AG04450 (cell line): ENCODE results near the gene EPG5. TPM values are rescaled to one million over a fixed set of nuclear protein-coding genes. Genes with fewer than 3 reads are reported as not detected.
"Not testable (repeated sequence)": the region's sequence is repeated elsewhere in the genome, so short reads cannot be mapped to it uniquely, and the experiment has no call there.

Source experiments
- CTCF ChIA-PET: fragments of 300-600, 350-600 bp; formaldehyde crosslinking; extraction: SDS; loops from one replicate; lab custom pipeline; 2022; ENCODE audit warnings: antibody characterized with exemption, inconsistent platforms; lab: Charles Lee
- POLR2A ChIA-PET: fragments of 350-600 bp; formaldehyde crosslinking; extraction: SDS; loops from one replicate; lab custom pipeline; 2021; ENCODE audit warnings: antibody characterized with exemption, inconsistent platforms; lab: Yijun Ruan, JAX
- DNase-seq: peaks from one replicate; pipeline ENCODE4 v3.0.0-alpha.2; 2011; ENCODE audit warnings: low read depth, low spot score
- H3K27ac ChIP-seq: one replicate; pipeline ENCODE4 v1.5.1; 2012; ENCODE audit warnings: low read depth, low read length, control low read depth
- H3K27me3 ChIP-seq: one replicate; pipeline ENCODE4 v1.6.0; 2012; ENCODE audit warnings: low read length; ENCODE audit not compliant: control insufficient read depth, insufficient read depth
- H3K4me3 ChIP-seq: 2 replicates; pipeline ENCODE4 v1.5.1; 2011; ENCODE audit warnings: mild to moderate bottlenecking, low read depth, low read length, control low read depth
- H3K9me3 ChIP-seq: 2 replicates; pipeline ENCODE4 v1.5.1; 2012; ENCODE audit warnings: low read length; ENCODE audit not compliant: control insufficient read depth, insufficient read depth
- polyA plus RNA-seq: library from polyadenylated mRNA; depleted of rRNA; stranded (reverse); fragments of >200 nt; gene quantifications from 2 replicates; pipeline ENCODE4 v1.2.3, GENCODE V29; 2011
- TF ChIP-seq, protein P1 (sequence below): IDR thresholded peaks from 2 replicates; pipeline ENCODE4 v1.5.1; 2011; ENCODE audit warnings: low read depth, low read length, control low read depth, inconsistent platforms

EPG5 gene
- polyA plus RNA-seq, 1 experiment, result 51.5 TPM

DNA sequence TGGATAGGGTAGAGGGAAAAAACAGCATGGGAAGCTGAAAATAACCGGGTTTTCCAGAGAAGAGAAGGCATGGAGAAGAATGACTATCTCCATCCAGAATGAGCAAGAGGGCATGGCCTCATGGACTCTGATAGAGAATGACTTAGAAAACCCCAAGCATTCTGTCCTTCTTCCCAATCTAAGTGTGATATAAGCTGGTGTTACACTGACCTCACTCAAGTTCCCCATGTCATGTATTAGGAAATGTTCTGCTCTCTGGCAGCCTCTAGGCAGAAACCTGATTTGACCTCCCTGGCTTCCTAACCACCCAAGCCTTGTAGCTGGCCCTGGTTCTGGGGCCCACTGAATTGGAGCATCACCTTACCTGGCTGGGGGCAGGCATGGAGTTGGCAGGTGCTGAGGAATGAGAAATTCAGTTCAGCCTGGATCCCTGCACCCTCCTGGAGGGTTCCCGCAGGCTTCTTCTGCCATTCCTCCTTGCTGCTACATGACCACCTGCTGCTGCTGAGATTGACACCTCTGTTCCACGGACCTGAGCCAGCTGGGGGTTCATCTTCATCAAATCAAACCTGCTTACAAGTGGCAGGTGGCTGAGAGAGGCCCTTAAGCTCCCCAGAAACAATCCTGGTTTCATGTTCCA is 146.9 kb downstream of the EPG5 start:
- ChIA-PET CTCF (no interaction called here), POLR2A (no interaction called here)

DNA sequence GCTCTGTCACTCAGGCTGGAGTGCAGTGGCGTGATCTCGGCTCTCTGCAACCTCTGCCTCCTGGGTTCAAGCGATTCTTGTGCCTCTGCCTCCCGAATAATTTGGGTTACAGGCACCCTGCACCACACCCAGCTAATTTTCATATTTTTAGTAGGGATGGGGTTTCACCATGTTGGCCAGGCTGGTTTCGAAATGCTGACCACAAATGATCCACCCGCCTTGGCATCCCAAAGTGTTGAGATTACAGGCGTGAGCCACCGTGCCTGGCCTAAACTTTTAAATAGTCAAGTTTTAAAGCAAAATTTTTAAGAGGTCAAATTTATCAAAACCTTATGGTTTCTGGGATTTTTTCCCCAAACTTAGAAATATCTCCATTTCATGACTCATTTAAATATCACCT is 148.4 kb downstream of the EPG5 start:
- H3K27ac ChIP-seq, CTCF ChIA-PET, H3K27me3 ChIP-seq, H3K4me3 ChIP-seq, DNase-seq, H3K9me3 ChIP-seq, POLR2A ChIA-PET: not testable (repeated sequence)

More for the DNA sequence above, 146.9 kb downstream of the EPG5 start:
- no peaks in the 10 kb centered on the region for H3K27me3 ChIP-seq
- no peak overlapping the region for H3K27ac ChIP-seq
- TF ChIP-seq, protein P1, sequence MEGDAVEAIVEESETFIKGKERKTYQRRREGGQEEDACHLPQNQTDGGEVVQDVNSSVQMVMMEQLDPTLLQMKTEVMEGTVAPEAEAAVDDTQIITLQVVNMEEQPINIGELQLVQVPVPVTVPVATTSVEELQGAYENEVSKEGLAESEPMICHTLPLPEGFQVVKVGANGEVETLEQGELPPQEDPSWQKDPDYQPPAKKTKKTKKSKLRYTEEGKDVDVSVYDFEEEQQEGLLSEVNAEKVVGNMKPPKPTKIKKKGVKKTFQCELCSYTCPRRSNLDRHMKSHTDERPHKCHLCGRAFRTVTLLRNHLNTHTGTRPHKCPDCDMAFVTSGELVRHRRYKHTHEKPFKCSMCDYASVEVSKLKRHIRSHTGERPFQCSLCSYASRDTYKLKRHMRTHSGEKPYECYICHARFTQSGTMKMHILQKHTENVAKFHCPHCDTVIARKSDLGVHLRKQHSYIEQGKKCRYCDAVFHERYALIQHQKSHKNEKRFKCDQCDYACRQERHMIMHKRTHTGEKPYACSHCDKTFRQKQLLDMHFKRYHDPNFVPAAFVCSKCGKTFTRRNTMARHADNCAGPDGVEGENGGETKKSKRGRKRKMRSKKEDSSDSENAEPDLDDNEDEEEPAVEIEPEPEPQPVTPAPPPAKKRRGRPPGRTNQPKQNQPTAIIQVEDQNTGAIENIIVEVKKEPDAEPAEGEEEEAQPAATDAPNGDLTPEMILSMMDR, result no peak
- H3K9me3 ChIP-seq, result peaks cover 3% of the 10 kb centered on the region; the same call in 1 of the 2 replicates
- DNase-seq, result no peak
- no peak overlapping the region for H3K4me3 ChIP-seq

DNA sequence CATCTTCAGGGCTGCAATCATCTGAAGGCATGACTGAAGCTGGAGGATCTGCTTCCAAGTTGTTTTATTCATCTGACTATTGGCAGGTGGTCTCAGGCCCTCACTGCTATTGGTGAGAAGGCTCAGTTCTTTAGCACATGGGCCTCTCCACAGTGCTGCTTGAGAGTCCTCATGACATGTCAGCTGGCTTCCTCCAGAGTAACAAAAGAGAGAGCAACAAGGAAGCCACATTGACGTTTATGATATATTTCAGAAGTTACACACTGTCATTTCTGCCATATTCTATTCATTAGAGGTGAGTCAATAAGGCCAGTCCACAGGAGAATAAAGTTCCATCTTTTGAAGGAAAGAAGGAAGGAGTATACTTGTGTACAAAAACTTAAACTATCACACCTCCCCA is 149.6 kb downstream of the EPG5 start:
- CTCF ChIA-PET, result no interaction called here
- POLR2A ChIA-PET, result no interaction called here
- no peak for DNase-seq
- TF ChIP-seq, protein P1, result no peak
- Histone ChIP-seq H3K9me3 (peaks cover 3% of the 10 kb centered on the region; the same call in 1 of the 2 replicates), H3K27me3 (no peaks in the 10 kb centered on the region), H3K27ac (no peak overlapping the region), H3K4me3 (no peak overlapping the region)

DNA sequence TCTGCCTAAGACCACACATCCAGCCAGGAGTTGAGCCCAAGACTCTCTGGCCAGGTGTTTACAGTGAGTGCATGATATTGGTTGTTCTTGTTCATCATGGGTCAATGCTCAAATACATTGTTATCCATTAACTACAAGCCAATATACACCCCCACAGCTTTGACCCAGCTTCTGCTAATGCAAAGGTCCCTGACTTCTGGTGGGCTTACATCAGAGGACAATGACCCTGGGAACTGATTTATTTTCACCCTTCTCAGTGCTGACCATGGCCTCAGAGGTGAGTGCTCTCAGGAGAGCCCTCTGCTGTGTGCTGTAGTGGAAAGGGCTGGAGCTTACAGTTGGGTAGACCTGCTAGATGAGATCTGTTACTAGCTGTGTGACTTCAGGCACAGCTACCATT is 152.4 kb downstream of the EPG5 start:
- CTCF ChIA-PET, H3K4me3 ChIP-seq, POLR2A ChIA-PET, H3K9me3 ChIP-seq, H3K27me3 ChIP-seq, DNase-seq, H3K27ac ChIP-seq: not testable (repeated sequence)

DNA sequence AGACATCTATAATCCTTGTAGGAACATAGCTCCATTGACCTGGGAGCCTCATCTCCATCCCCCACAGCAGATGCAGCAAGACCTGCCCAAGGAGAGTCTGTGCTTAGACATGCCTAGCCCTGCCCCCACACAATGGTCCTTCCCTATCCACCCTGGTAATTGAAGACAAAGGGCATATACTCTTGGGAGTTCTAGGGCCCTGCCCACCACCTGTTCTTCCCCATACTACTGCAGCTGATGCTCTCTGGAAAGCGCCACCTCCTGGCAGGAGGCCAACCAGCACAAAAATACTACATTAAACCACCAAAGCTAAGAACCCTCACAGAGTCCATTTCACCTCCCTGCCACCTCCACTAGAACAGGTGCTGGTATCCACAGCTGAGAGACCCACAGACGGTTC is 160.0 kb downstream of the EPG5 start:
- DNase-seq, H3K9me3 ChIP-seq, H3K27me3 ChIP-seq, H3K4me3 ChIP-seq, POLR2A ChIA-PET: not testable (repeated sequence)
- H3K27ac ChIP-seq, result peak overlapping the region; percentile 91
- CTCF ChIA-PET, result interaction anchor here (1.0 kb wide), 1 partner anchor 168 kb away, joined by 3 read pairs; no protein-coding TSS in a partner anchor

DNA sequence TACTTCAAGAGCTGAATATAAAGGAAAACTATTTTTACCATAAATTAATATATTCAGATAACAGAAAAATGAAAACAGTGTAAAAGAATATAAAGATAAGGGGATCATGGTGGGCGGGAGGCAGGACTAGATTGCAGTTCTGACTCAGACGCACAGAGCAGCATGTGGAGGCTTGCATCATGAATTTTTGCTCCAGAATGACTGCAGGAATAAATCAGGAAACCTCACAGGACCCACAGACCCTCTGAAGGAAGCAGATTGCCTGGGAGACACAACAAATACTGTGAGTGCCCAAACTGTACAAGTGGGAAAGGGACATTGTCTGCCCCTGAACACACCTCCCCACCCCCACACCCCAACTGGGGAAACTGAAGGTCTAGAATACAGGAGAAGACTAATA is 160.9 kb downstream of the EPG5 start:
- DNase-seq, result no peak
- ChIA-PET POLR2A (no interaction called here), CTCF (interaction anchor here (0.7 to 1.0 kb wide), 2 partner anchors 112 to 169 kb away, joined by 3 read pairs; no protein-coding TSS in a partner anchor)
- Histone ChIP-seq H3K27ac (peak overlapping the region; percentile 91), H3K4me3 (no peak overlapping the region), H3K27me3 (no peaks in the 10 kb centered on the region), H3K9me3 (no peaks in the 10 kb centered on the region; the same call in 1 of the 2 replicates)
- TF ChIP-seq, protein P1, result no peak
